KOPT-K1 (cell line): Measurements from ENCODE around the gene PUS7L.
A peak's percentile ranks its signal among the peaks of the same experiment; 100 is the strongest.

ENCODE experiments used
- H3K27ac ChIP-seq: fragments of 200-600 bp; sonication (generic); 2 replicates; pipeline ENCODE4 v1.5.1; 2016; ENCODE audit warnings: antibody characterized with exemption, mild to moderate bottlenecking, low read depth, low read length; ENCODE audit not compliant: poor library complexity, severe bottlenecking
- H3K36me3 ChIP-seq: fragments of 200-600 bp; sonication (generic); 2 replicates; pipeline ENCODE4 v1.5.1; 2017; ENCODE audit warnings: antibody characterized with exemption, mild to moderate bottlenecking, low read length, moderate library complexity; ENCODE audit not compliant: insufficient read depth
- H3K9me3 ChIP-seq: fragments of 200-600 bp; sonication (generic); 2 replicates; pipeline ENCODE4 v1.5.1; 2017; ENCODE audit warnings: antibody characterized with exemption, low read length, mild to moderate bottlenecking; ENCODE audit not compliant: insufficient read depth, poor library complexity, severe bottlenecking

The PUS7L gene

GRCh38 chr12:43758728-43759563, at the start of gene PUS7L, which contains the start of gene IRAK4:
PUS7L (minus strand) TSS chr12:43758790; CDS start chr12:43755245, 3,545 bp downstream.
IRAK4 (plus strand) TSS chr12:43758951; CDS start chr12:43768112, 9,161 bp downstream.
- Histone ChIP-seq H3K27ac (peak within 1 kb of the TSS; percentile 86), H3K9me3 (no peaks in the 10 kb centered on the region), H3K36me3 (peaks cover 24% of the 10 kb centered on the region)

- Histone ChIP-seq H3K36me3 (peaks cover 13% of the 10 kb centered on the region), H3K27ac (no peak overlapping the region), H3K9me3 (no peaks in the 10 kb centered on the region)
Measured at GRCh38 chr12:43807386-43807785, 48.8 kb upstream of the PUS7L start.

GRCh38 chr12:43806737-43807072, 48.1 kb upstream of the PUS7L start:
- peaks cover 19% of the 10 kb centered on the region for H3K36me3 ChIP-seq

GRCh38 chr12:43805860-43806736, 47.5 kb upstream of the PUS7L start, which contains the start of gene TWF1:
TWF1 (minus strand) TSS chr12:43806317; CDS start chr12:43806245, 72 bp downstream.
- no peaks in the 10 kb centered on the region for H3K9me3 ChIP-seq

More at GRCh38 chr12:43806737-43807072, 48.1 kb upstream of the PUS7L start:
- H3K9me3 ChIP-seq = no peaks in the 10 kb centered on the region
- peak overlapping the region; percentile 88 for H3K27ac ChIP-seq

DNA sequence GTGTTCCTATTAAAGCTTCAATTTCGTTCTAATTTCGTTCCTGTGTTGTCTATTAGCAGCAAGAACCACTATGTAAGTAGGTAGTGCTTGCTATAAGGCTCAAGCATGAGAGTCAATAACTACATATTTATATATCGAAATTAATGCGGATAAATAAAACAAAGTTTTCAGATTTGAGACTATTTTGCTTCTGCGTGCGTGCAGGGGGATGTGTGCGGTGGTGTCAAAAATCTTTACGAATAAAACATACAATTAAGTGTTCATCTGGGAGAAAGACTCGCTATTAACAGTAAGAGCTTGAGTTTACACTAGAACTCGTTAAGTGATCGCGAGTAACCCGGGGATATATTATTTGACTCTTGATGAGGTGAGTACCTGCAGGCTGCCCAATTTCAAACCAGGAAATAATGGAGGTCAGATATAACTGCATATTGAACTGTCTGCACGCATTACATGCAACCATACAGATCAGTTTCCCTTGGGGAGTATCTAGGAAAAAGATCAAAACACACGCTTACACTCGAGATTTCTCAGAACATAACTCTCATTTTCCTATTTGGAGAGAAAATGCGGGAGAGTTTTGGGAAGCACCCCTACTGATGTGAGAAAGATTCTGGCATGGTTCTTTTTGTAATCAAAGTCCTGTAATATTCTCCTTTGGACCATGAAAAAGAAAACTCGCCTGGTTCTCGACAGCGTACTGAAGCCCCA, 46.7 kb upstream of the PUS7L start:
- Histone ChIP-seq H3K27ac (peak overlapping the region; percentile 88), H3K36me3 (peaks cover 33% of the 10 kb centered on the region), H3K9me3 (no peaks in the 10 kb centered on the region)

More at GRCh38 chr12:43805860-43806736, 47.5 kb upstream of the PUS7L start, which contains the start of gene TWF1:
- peaks cover 25% of the 10 kb centered on the region for H3K36me3 ChIP-seq
- H3K27ac ChIP-seq = peak within 1 kb of the TSS; percentile 88

DNA sequence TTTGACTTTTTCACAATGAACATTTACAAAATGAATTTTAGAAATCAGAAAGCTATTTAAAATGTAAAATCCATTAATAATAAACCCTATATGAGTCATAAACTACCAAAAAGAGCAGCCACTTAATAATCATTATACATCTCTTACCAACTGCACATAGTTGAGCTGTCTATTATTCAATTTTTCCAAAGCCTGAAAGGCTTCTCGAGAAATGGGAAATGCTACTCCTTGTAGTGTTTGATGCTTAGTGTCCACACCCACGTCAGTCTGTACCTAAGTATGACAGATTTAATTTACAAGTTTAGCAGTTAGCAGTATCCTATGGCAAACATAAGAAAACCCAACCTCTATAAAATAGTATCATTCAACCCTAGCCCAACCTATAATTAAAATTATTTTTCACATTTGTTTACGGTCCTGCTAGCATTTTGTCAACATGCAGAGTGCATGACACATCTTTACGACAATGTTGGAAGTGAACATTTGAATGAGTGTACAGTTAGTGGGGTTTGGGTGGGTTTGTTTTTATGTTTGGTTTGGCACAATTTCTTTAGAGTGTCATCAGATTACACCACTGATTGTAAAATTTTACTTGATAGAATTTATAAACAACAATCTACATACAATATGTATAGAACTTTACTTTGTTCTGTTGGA, 39.1 kb upstream of the PUS7L start:
- Histone ChIP-seq H3K9me3 (no peaks in the 10 kb centered on the region), H3K36me3 (peaks cover 87% of the 10 kb centered on the region), H3K27ac (no peak overlapping the region)

- Histone ChIP-seq H3K27ac (no peak overlapping the region), H3K9me3 (no peaks in the 10 kb centered on the region), H3K36me3 (peaks cover 68% of the 10 kb centered on the region)
Measured at GRCh38 chr12:43795716-43796280, 37.2 kb upstream of the PUS7L start.

- Histone ChIP-seq H3K9me3 (no peaks in the 10 kb centered on the region), H3K27ac (no peak overlapping the region), H3K36me3 (peaks cover 43% of the 10 kb centered on the region)
Measured at GRCh38 chr12:43789941-43790340, 31.4 kb upstream of the PUS7L start.

GRCh38 chr12:43786899-43787693, 28.5 kb upstream of the PUS7L start:
- H3K9me3 ChIP-seq = no peaks in the 10 kb centered on the region
- peaks cover 62% of the 10 kb centered on the region for H3K36me3 ChIP-seq
- no peak overlapping the region for H3K27ac ChIP-seq

DNA sequence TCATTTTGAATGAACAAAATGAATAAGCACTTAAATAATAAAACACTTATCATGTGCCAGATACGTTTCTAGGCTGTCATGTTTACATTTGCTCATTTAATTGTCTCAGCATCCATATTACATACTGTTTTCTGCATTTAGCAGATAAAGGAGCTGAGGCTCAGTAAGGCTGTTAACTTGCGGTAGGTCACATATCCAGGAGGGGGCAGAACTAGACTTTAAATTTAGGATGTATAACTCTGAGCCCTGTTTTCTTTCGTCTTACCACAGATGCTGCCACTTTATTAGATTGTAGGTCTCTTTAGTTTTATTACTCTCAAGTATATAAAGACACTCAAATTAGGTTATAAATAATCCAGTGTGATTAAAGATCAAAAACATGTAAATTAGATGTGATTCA, 17.9 kb upstream of the PUS7L start:
- Histone ChIP-seq H3K36me3 (peaks cover 99% of the 10 kb centered on the region), H3K27ac (no peak overlapping the region), H3K9me3 (no peaks in the 10 kb centered on the region)

GRCh38 chr12:43766291-43766690, 7.7 kb upstream of the PUS7L start:
- no peaks in the 10 kb centered on the region for H3K9me3 ChIP-seq
- no peak overlapping the region for H3K27ac ChIP-seq
- peaks cover 62% of the 10 kb centered on the region for H3K36me3 ChIP-seq

GRCh38 chr12:43764528-43764927, 5.9 kb upstream of the PUS7L start:
- no peaks in the 10 kb centered on the region for H3K9me3 ChIP-seq
- H3K27ac ChIP-seq = no peak overlapping the region
- H3K36me3 ChIP-seq = peaks cover 45% of the 10 kb centered on the region

GRCh38 chr12:43763769-43764168, 5.2 kb upstream of the PUS7L start:
- Histone ChIP-seq H3K27ac (no peak overlapping the region), H3K36me3 (peaks cover 37% of the 10 kb centered on the region), H3K9me3 (no peaks in the 10 kb centered on the region)
